ENCODE measurements around the gene LDHD. TPM values are rescaled to one million over a fixed set of nuclear protein-coding genes. Genes with fewer than 3 reads are reported as not detected.
"Not testable (repeated sequence)": the region's sequence is repeated elsewhere in the genome, so short reads cannot be mapped to it uniquely, and the experiment has no call there.

LDHD gene
- total and polyA plus RNA-seq, 9 of the 15 experiments (the other 6 are each of a cell fraction or from before 2014, with no cell fraction given): 0.19 to 0.86 (median 0.54) TPM; not detected in 3

- H3K9me1 ChIP-seq (ENCODE audit: control insufficient read depth, insufficient read depth, low read length); H3K4me2 ChIP-seq (ENCODE audit: insufficient read depth, low read length); H3K27me3 ChIP-seq (ENCODE audit: control insufficient read depth in 2 of 2, insufficient read depth in 2 of 2, low read length in 2 of 2); CTCF ChIA-PET (ENCODE audit: low intra/inter-chr PET ratio); H3K4me3 ChIP-seq; H3K9ac ChIP-seq (ENCODE audit: insufficient read depth in 1 of 2, low read depth in 2 of 2, low read length in 2 of 2); H3K9me3 ChIP-seq (replicated peaks; ENCODE audit: control insufficient read depth, insufficient read depth, low read depth, low read length); intact Hi-C loops (cut with micrococcal nuclease); H3K27ac ChIP-seq (ENCODE audit: extremely low read depth, low read depth, low read length); H4K20me1 ChIP-seq (replicated peaks; ENCODE audit: control insufficient read depth, insufficient read depth, low read length); in situ Hi-C loops (cut with MboI); ATAC-seq; H2AFZ ChIP-seq (ENCODE audit: low read depth, low read length); BruUV-seq (replicated peaks): not testable (repeated sequence)
- WGBS (ENCODE audit: insufficient coverage, low coverage, missing lambda C conversion rate): 69% methylated on average over 6 of the region's 6 CpGs
- Histone ChIP-seq H3K36me3 (ENCODE audit: control insufficient read depth, insufficient read depth, low read length) (peaks cover 20% of the 10 kb centered on the region; the same call in 2 of the 3 replicates), H3K79me2 (ENCODE audit: control insufficient read depth, insufficient read depth, low read length) (peaks cover 57% of the 10 kb centered on the region), H3K4me1 (replicated peaks in 1 of 2; ENCODE audit: control insufficient read depth in 2 of 2, insufficient read depth in 2 of 2, low read length in 2 of 2) (peaks cover 22 to 45% of the 10 kb centered on the region in 2 experiments; a peak in 4 of 5 replicates)
- POLR2A ChIA-PET: interaction anchor here (0.6 to 1.7 kb wide), 2 partner anchors 19 to 25 kb away, joined by 3 to 7 read pairs; no protein-coding TSS in a partner anchor
- TF ChIP-seq CBFA2T3 (IDR thresholded peaks at IDR 0.05) (peak; percentile 38), ARID1B (IDR thresholded peaks at IDR 0.05) (peak; percentile 45; the same call in 1 of the 2 replicates), FOSL1 (tag; conservative IDR thresholded peaks at IDR 0.05) (peak; percentile 61), GATA2 (CRISPR knock-in tag; IDR thresholded peaks at IDR 0.05) (0 out of 2 replicates have a peak, but pooled peaks have one; percentile 19), SMARCA4 (IDR thresholded peaks at IDR 0.05) (peak; percentile 55; the same call in 1 of the 2 replicates), ADNP (tag; IDR thresholded peaks at IDR 0.05) (0 out of 2 replicates have a peak, but pooled peaks have one; percentile 23), DPF2 (IDR thresholded peaks at IDR 0.05) (peak; percentile 64), KDM1A (IDR thresholded peaks at IDR 0.05) (0 out of 4 replicates have a peak, but pooled peaks of 1 of the 2 experiments have one; percentile 44), EP300 (IDR thresholded peaks at IDR 0.05; ENCODE audit: low read length) (0 out of 2 replicates have a peak, but pooled peaks have one; percentile 19), TCF3 (CRISPR knock-in tag; IDR thresholded peaks at IDR 0.05) (0 out of 2 replicates have a peak, but pooled peaks have one; percentile 11), ZEB2 (IDR thresholded peaks at IDR 0.05) (0 out of 2 replicates have a peak, but pooled peaks have one; percentile 25), JUND (IDR thresholded peaks at IDR 0.05; ENCODE audit: borderline replicate concordance, low read depth, low read length) (peak; percentile 85), JUND (tag; IDR thresholded peaks at IDR 0.05; ENCODE audit: borderline replicate concordance, low read depth, low read length) (peak; percentile 60; the same call in 1 of the 3 replicates), SMARCE1 (IDR thresholded peaks at IDR 0.05) (peak; percentile 59)
- TF ChIP-seq, protein P1, sequence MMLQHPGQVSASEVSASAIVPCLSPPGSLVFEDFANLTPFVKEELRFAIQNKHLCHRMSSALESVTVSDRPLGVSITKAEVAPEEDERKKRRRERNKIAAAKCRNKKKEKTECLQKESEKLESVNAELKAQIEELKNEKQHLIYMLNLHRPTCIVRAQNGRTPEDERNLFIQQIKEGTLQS (IDR thresholded peaks at IDR 0.05): peak; percentile 71
- TF ChIP-seq, protein P1 (CRISPR knock-in tag; conservative IDR thresholded peaks at IDR 0.05): not testable (repeated sequence)
- DNase-seq (ENCODE audit: extremely low read depth in 1 of 4, low spot score in 3 of 4) (peak in 1 of 4 experiments; percentile 41), FAIRE-seq (peak; percentile 52)
Observed at GRCh38 chr16:75090899-75091298, 25.7 kb downstream of the LDHD start.
